ENCODE data around the gene DENND4C.
A peak's percentile ranks its signal among the peaks of the same experiment; 100 is the strongest.

The DENND4C gene

DNA sequence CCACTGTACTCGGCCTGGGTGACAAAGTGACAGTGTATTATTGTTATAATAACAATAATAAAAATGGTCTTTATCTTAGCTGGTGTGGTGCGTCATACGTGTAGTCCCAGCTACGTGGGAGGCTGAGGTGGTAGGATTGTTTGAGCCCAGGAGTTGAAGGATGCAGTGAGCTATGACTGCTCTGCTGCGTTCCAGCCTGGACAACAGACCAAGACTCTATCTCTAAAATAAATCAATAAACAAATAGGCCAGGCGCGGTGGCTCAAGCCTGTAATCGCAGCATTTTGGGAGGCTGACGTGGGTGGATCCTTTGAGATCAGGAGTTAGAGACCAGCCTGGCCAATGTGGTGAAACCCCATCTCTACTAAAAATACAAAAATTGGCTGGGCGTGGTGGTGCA lies 9.2 kb upstream of the DENND4C start:
- no peak for DNase-seq
- Histone ChIP-seq H3K4me1 (ENCODE audit: control insufficient read depth, insufficient read depth, low read length, poor library complexity, severe bottlenecking) (no peaks in the 10 kb centered on the region), H3K27me3 (replicated peaks; ENCODE audit: control insufficient read depth, insufficient read depth, low read length, poor library complexity, severe bottlenecking) (no peaks in the 10 kb centered on the region), H3K4me3 (ENCODE audit: insufficient read depth, low read depth, low read length, poor library complexity, severe bottlenecking) (no peak overlapping the region), H3K9me3 (ENCODE audit: control insufficient read depth, low read length) (no peaks in the 10 kb centered on the region), H3K36me3 (ENCODE audit: control insufficient read depth, insufficient read depth, low read length) (no peaks in the 10 kb centered on the region), H3K27ac (ENCODE audit: insufficient read depth, low read length, poor library complexity, severe bottlenecking) (no peak overlapping the region)

GRCh38 chr9:19223724-19224123 lies 6.8 kb upstream of the DENND4C start:
- no peaks in the 10 kb centered on the region for H3K36me3 ChIP-seq (ENCODE audit: control insufficient read depth, insufficient read depth, low read length)
- H3K4me1 ChIP-seq (ENCODE audit: control insufficient read depth, insufficient read depth, low read length, poor library complexity, severe bottlenecking) = no peaks in the 10 kb centered on the region
- no peak overlapping the region for H3K27ac ChIP-seq (ENCODE audit: insufficient read depth, low read length, poor library complexity, severe bottlenecking)
- no peaks in the 10 kb centered on the region for H3K9me3 ChIP-seq (ENCODE audit: control insufficient read depth, low read length)
- H3K27me3 ChIP-seq (replicated peaks; ENCODE audit: control insufficient read depth, insufficient read depth, low read length, poor library complexity, severe bottlenecking) = no peaks in the 10 kb centered on the region
- no peak overlapping the region for H3K4me3 ChIP-seq (ENCODE audit: insufficient read depth, low read depth, low read length, poor library complexity, severe bottlenecking)
- no peak for DNase-seq

DNA sequence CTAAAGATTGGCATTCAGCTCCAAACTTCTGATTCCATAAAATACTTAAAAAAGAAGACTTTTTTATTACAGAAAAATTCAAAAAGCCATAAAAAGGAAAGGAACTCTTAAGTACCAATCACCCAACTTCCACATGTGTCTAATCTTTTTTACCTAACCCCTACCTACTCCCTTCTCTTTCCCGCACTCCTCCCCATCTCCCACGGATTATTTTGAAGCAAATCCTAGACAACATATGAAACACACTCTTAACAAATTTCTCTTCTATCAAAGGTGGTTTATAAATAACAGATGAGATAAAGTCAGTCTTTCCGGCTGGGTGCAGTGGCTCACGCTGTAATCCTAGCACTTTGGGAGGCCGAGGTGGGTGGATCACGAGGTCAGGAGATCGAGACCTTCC lies 5.9 kb upstream of the DENND4C start:
- no peaks in the 10 kb centered on the region for H3K9me3 ChIP-seq (ENCODE audit: control insufficient read depth, low read length)
- H3K4me3 ChIP-seq (ENCODE audit: insufficient read depth, low read depth, low read length, poor library complexity, severe bottlenecking) = no peak overlapping the region
- no peak for DNase-seq
- no peaks in the 10 kb centered on the region for H3K4me1 ChIP-seq (ENCODE audit: control insufficient read depth, insufficient read depth, low read length, poor library complexity, severe bottlenecking)
- no peaks in the 10 kb centered on the region for H3K27me3 ChIP-seq (replicated peaks; ENCODE audit: control insufficient read depth, insufficient read depth, low read length, poor library complexity, severe bottlenecking)
- H3K27ac ChIP-seq (ENCODE audit: insufficient read depth, low read length, poor library complexity, severe bottlenecking) = no peak overlapping the region
- H3K36me3 ChIP-seq (ENCODE audit: control insufficient read depth, insufficient read depth, low read length) = no peaks in the 10 kb centered on the region

DNA sequence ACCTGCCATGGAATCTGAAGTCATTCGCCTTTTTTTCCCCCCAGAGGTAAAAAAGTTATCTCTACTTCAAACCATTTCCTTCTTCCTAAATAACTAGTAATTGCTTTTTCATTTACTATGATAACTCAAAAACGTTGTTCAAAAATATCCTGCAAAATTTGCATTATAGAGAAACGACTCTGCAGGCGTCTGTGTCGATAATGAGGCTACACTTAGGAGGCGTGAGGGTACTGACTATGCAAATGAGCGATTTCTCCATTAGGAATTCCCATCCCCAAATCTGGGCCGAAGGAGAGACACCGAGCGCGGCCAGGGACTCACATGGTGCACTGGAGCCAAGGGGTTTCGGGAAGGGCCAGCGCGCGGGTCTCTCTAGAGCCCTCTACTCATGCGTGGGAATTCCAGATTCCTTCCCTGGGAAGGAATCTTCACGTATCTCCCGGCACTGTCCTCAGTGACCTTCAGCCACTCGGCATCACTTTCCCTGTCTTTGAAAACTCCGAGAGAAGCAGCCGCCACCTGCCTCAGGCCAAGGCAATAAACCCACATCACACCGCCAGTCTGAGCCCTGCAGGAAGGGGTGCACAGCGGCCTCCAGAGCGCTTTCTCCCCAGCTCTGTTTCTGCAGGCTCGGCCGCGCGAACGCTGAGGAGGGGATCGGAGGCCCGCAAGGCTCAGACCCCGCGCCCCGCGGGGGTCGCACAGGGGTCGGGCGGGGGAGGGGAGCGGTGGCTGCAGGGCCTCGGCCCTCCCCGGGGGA lies 718 bp upstream of the DENND4C start:
- peak in 1 of 3 donors; percentile 39 for DNase-seq
- H3K4me3 ChIP-seq (ENCODE audit: insufficient read depth, low read depth, low read length, poor library complexity, severe bottlenecking) = peak overlapping the region; percentile 80
- peak overlapping the region; percentile 81 for H3K27ac ChIP-seq (ENCODE audit: insufficient read depth, low read length, poor library complexity, severe bottlenecking)
- H3K36me3 ChIP-seq (ENCODE audit: control insufficient read depth, insufficient read depth, low read length) = no peaks in the 10 kb centered on the region
- H3K9me3 ChIP-seq (ENCODE audit: control insufficient read depth, low read length) = no peaks in the 10 kb centered on the region
- H3K27me3 ChIP-seq (replicated peaks; ENCODE audit: control insufficient read depth, insufficient read depth, low read length, poor library complexity, severe bottlenecking) = no peaks in the 10 kb centered on the region
- peaks cover 15% of the 10 kb centered on the region for H3K4me1 ChIP-seq (ENCODE audit: control insufficient read depth, insufficient read depth, low read length, poor library complexity, severe bottlenecking)

DNA sequence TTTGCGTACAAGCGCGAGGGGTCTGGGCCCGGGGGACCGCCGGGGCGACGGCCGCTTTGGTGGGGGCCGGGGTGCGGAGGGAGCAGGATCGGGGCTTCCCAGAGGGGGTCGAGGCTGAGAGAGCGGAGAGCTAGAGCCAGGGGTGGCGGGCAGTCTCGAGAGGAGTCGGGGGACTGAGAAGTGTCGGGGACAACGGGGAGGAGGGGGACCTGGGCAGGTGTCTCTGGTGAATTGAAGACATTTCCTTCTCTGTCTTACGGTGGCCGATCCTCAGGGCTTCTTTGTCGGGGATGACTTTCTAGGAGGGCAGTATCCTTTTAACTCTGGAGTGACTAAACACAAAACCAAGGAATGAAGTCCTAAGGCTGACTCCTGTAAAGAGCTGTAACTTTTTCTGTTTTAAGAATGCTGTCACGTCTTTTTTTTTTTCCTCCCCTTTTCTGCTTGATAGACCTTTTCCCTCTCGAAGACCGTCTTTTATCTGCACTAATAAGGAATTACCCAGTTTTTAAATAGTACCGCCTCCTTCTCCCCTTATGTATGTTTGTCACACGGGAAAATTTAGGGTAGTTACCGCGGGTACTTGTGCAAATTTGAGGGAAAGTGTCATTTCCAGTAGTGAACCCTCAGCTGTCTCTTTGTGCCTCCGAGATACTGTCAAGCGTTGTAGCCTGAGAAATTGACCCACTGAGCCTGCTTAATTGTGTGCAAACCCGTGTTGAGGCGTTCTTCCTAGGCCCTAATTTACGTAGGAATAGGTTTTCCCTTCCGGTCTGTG lies 822 bp downstream of the DENND4C start:
- peaks cover 15% of the 10 kb centered on the region for H3K4me1 ChIP-seq (ENCODE audit: control insufficient read depth, insufficient read depth, low read length, poor library complexity, severe bottlenecking)
- peak overlapping the region; percentile 81 for H3K27ac ChIP-seq (ENCODE audit: insufficient read depth, low read length, poor library complexity, severe bottlenecking)
- DNase-seq = no peak

GRCh38 chr9:19231904-19232822 lies 1.7 kb downstream of the DENND4C start:
- no peak for DNase-seq
- Histone ChIP-seq H3K4me1 (ENCODE audit: control insufficient read depth, insufficient read depth, low read length, poor library complexity, severe bottlenecking) (peaks cover 15% of the 10 kb centered on the region), H3K36me3 (ENCODE audit: control insufficient read depth, insufficient read depth, low read length) (no peaks in the 10 kb centered on the region), H3K27me3 (replicated peaks; ENCODE audit: control insufficient read depth, insufficient read depth, low read length, poor library complexity, severe bottlenecking) (no peaks in the 10 kb centered on the region), H3K4me3 (ENCODE audit: insufficient read depth, low read depth, low read length, poor library complexity, severe bottlenecking) (peak overlapping the region; percentile 80), H3K27ac (ENCODE audit: insufficient read depth, low read length, poor library complexity, severe bottlenecking) (no peak overlapping the region), H3K9me3 (ENCODE audit: control insufficient read depth, low read length) (no peaks in the 10 kb centered on the region)

More for the DNA sequence above, 822 bp downstream of the DENND4C start:
- Histone ChIP-seq H3K27me3 (replicated peaks; ENCODE audit: control insufficient read depth, insufficient read depth, low read length, poor library complexity, severe bottlenecking) (no peaks in the 10 kb centered on the region), H3K9me3 (ENCODE audit: control insufficient read depth, low read length) (no peaks in the 10 kb centered on the region), H3K36me3 (ENCODE audit: control insufficient read depth, insufficient read depth, low read length) (no peaks in the 10 kb centered on the region), H3K4me3 (ENCODE audit: insufficient read depth, low read depth, low read length, poor library complexity, severe bottlenecking) (peak overlapping the region; percentile 80)

GRCh38 chr9:19232823-19233194 lies 2.3 kb downstream of the DENND4C start:
- DNase-seq = no peak
- Histone ChIP-seq H3K27me3 (replicated peaks; ENCODE audit: control insufficient read depth, insufficient read depth, low read length, poor library complexity, severe bottlenecking) (no peaks in the 10 kb centered on the region), H3K4me3 (ENCODE audit: insufficient read depth, low read depth, low read length, poor library complexity, severe bottlenecking) (peak overlapping the region; percentile 30), H3K4me1 (ENCODE audit: control insufficient read depth, insufficient read depth, low read length, poor library complexity, severe bottlenecking) (peaks cover 15% of the 10 kb centered on the region), H3K27ac (ENCODE audit: insufficient read depth, low read length, poor library complexity, severe bottlenecking) (no peak overlapping the region), H3K9me3 (ENCODE audit: control insufficient read depth, low read length) (no peaks in the 10 kb centered on the region), H3K36me3 (ENCODE audit: control insufficient read depth, insufficient read depth, low read length) (no peaks in the 10 kb centered on the region)

DNA sequence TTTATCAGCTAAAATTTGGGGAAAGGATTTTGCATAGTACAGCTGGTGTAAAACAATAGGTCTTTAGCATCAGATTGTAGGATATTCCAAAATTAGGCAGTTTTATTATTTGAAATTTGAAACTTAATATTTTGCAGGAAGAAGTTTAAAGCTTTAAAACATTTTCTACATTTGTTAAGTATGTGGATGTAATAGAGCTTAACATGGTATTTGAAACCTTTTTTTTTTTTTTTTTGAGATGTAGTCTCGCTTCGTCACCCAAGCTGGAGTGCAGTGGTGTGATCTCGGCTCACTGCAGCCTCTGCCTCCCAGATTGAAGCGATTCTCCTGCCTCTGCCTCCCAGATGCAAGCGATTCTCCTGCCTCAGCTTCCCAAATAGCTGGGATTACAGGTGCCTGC lies 2.9 kb downstream of the DENND4C start:
- Histone ChIP-seq H3K27ac (ENCODE audit: insufficient read depth, low read length, poor library complexity, severe bottlenecking) (no peak overlapping the region), H3K4me3 (ENCODE audit: insufficient read depth, low read depth, low read length, poor library complexity, severe bottlenecking) (peak overlapping the region; percentile 30)
- no peak for DNase-seq

DNA sequence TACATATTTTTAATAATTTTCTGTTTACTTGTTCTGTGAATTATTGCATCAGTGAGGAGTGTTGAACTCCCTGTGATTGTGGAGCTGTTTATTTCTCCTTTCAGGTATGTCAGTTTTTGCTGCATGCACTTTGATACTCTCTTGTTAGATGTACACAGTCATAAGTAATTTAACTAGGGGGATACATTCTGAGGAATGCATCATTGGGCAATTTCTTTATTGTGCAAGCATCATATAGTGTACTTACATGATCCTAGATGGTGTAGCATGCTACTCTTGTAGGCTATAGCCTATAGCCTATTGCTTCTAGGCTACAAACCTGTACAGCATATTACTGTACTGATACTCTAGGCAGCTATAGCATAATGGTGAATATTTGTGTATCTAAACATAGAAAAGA lies 9.5 kb downstream of the DENND4C start:
- H3K4me3 ChIP-seq (ENCODE audit: insufficient read depth, low read depth, low read length, poor library complexity, severe bottlenecking) = no peak overlapping the region
- no peaks in the 10 kb centered on the region for H3K4me1 ChIP-seq (ENCODE audit: control insufficient read depth, insufficient read depth, low read length, poor library complexity, severe bottlenecking)
- no peaks in the 10 kb centered on the region for H3K36me3 ChIP-seq (ENCODE audit: control insufficient read depth, insufficient read depth, low read length)
- H3K27me3 ChIP-seq (replicated peaks; ENCODE audit: control insufficient read depth, insufficient read depth, low read length, poor library complexity, severe bottlenecking) = no peaks in the 10 kb centered on the region
- no peaks in the 10 kb centered on the region for H3K9me3 ChIP-seq (ENCODE audit: control insufficient read depth, low read length)
- no peak for DNase-seq
- H3K27ac ChIP-seq (ENCODE audit: insufficient read depth, low read length, poor library complexity, severe bottlenecking) = no peak overlapping the region

More for the DNA sequence above, 2.9 kb downstream of the DENND4C start:
- Histone ChIP-seq H3K4me1 (ENCODE audit: control insufficient read depth, insufficient read depth, low read length, poor library complexity, severe bottlenecking) (peaks cover 15% of the 10 kb centered on the region), H3K27me3 (replicated peaks; ENCODE audit: control insufficient read depth, insufficient read depth, low read length, poor library complexity, severe bottlenecking) (no peaks in the 10 kb centered on the region), H3K9me3 (ENCODE audit: control insufficient read depth, low read length) (no peaks in the 10 kb centered on the region), H3K36me3 (ENCODE audit: control insufficient read depth, insufficient read depth, low read length) (no peaks in the 10 kb centered on the region)

All from effector memory CD4-positive, alpha-beta T cell (primary cell).